ENCODE results near the gene CALML3.

DNA sequence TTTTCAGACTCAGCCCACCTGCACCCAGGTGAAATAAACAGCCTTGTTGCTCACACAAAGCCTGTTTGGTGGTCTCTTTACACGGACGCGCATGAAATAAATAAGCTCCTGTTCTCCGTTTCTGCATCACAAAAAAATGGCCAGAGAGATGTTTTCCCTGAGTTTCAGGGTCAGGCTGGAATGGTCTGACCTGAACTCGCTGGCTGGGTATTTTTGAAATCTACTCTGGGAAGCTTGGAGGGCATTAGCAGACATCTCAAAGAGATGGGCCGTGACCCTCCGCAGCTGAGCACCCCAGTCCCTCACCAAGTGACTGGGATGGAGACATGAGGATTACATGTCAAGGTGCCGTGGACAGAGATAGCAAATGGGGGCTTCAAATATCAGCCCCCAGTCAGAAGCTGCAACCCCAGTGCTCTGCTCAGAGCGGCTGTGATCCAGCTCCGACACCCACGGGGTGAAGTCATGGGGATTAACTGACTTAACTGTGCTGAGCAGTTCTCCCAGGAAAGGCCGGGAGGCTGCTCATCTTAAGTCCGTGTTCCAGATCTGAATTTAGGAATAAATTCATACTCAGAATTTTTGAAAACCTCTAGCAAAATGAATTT is 47.7 kb upstream of the CALML3 start:
- TF ChIP-seq, protein P1, sequence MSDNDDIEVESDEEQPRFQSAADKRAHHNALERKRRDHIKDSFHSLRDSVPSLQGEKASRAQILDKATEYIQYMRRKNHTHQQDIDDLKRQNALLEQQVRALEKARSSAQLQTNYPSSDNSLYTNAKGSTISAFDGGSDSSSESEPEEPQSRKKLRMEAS (IDR thresholded peaks at IDR 0.05), result no peak
- TF ChIP-seq, protein P2, sequence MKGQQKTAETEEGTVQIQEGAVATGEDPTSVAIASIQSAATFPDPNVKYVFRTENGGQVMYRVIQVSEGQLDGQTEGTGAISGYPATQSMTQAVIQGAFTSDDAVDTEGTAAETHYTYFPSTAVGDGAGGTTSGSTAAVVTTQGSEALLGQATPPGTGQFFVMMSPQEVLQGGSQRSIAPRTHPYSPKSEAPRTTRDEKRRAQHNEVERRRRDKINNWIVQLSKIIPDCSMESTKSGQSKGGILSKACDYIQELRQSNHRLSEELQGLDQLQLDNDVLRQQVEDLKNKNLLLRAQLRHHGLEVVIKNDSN (IDR thresholded peaks at IDR 0.05), result no peak
- TF ChIP-seq EGR1 (IDR thresholded peaks at IDR 0.05) (no peak), RAD21 (IDR thresholded peaks at IDR 0.05; ENCODE audit: low read depth) (no peak)

Data from Ishikawa (cell line).